Neural progenitor cell (in vitro differentiated cells): ENCODE results near the gene BEND6. TPM values are rescaled to one million over a fixed set of nuclear protein-coding genes. Genes with fewer than 3 reads are reported as not detected.

Source experiments
- DNase-seq: peaks from one replicate; pipeline ENCODE4 v3.0.0-alpha.2; 2016; ENCODE audit warnings: low spot score
- H2AFZ ChIP-seq: fragments of 200-600 bp; sonication (generic); replicated peaks from 2 replicates; pipeline ENCODE4 v1.6.1; 2016; ENCODE audit warnings: antibody characterized with exemption
- H3F3A ChIP-seq: fragments of 200-600 bp; sonication (generic); 2 replicates; pipeline ENCODE4 v1.6.1; 2016; ENCODE audit warnings: antibody characterized with exemption, low read depth
- H3K27ac ChIP-seq: fragments of 200-600 bp; sonication (generic); 2 replicates; pipeline ENCODE4 v1.5.1; 2016; ENCODE audit warnings: mild to moderate bottlenecking
- H3K27me3 ChIP-seq: fragments of 200-600 bp; sonication (generic); 2 replicates; pipeline ENCODE4 v1.6.1; 2016; ENCODE audit warnings: mild to moderate bottlenecking, moderate library complexity
- H3K36me3 ChIP-seq: fragments of 200-600 bp; sonication (generic); 2 replicates; pipeline ENCODE4 v1.5.1; 2016
- H3K4me1 ChIP-seq: fragments of 200-600 bp; sonication (generic); 2 replicates; pipeline ENCODE4 v1.6.1; 2016; ENCODE audit warnings: mixed run types
- H3K4me2 ChIP-seq: fragments of 200-600 bp; sonication (generic); 2 replicates; pipeline ENCODE4 v1.6.1; 2016
- H3K4me3 ChIP-seq: fragments of 200-600 bp; sonication (generic); 2 replicates; pipeline ENCODE4 v1.5.1; 2016
- H3K79me2 ChIP-seq: fragments of 200-600 bp; sonication (generic); 2 replicates; pipeline ENCODE4 v1.6.1; 2016; ENCODE audit warnings: low read depth
- H3K9ac ChIP-seq: fragments of 200-600 bp; sonication (generic); 2 replicates; pipeline ENCODE4 v1.6.1; 2016
- H3K9me3 ChIP-seq: fragments of 200-600 bp; sonication (generic); 2 replicates; pipeline ENCODE4 v1.5.1; 2016; ENCODE audit warnings: low read depth
- H4K20me1 ChIP-seq: fragments of 200-600 bp; sonication (generic); 2 replicates; pipeline ENCODE4 v1.6.1; 2016; ENCODE audit warnings: low read depth
- H3K27ac Mint-ChIP-seq: 3 replicates; pipeline ENCODE4 v1.8.0; 2021; ENCODE audit warnings: mixed read lengths
- H3K27me3 Mint-ChIP-seq: 2 replicates; pipeline ENCODE4 v1.8.0; 2022; ENCODE audit warnings: low read depth, mild to moderate bottlenecking, inconsistent platforms, moderate library complexity, mixed read lengths; ENCODE audit not compliant: insufficient read depth
- H3K36me3 Mint-ChIP-seq: 3 replicates; pipeline ENCODE4 v1.8.0; 2021; ENCODE audit warnings: mixed read lengths
- H3K4me1 Mint-ChIP-seq: 3 replicates; pipeline ENCODE4 v1.8.0; 2021; ENCODE audit warnings: mixed read lengths
- H3K4me3 Mint-ChIP-seq: 3 replicates; pipeline ENCODE4 v1.8.0; 2021; ENCODE audit warnings: mild to moderate bottlenecking, moderate library complexity, mixed read lengths
- H3K9me3 Mint-ChIP-seq: 3 replicates; pipeline ENCODE4 v1.8.0; 2020; ENCODE audit warnings: mixed read lengths
- EZH2 ChIP-seq: fragments of 200-600 bp; sonication (generic); IDR thresholded peaks from 2 replicates; pipeline ENCODE4 v1.6.1; 2017; ENCODE audit warnings: antibody characterized with exemption, mild to moderate bottlenecking, moderate library complexity
- EZH2phosphoT487 ChIP-seq: fragments of 200-600 bp; sonication (generic); IDR thresholded peaks from 2 replicates; pipeline ENCODE4 v1.6.1; 2017; ENCODE audit warnings: antibody characterized with exemption
- total RNA-seq: library from RNA; depleted of rRNA; stranded (reverse); fragments of >200 nt; gene quantifications from 2 replicates; pipeline ENCODE4 v1.2.3, GENCODE V29; 2015; ENCODE audit warnings: low replicate concordance
- TF ChIP-seq, protein P1 (sequence below): fragments of 200-600 bp; sonication (generic); IDR thresholded peaks from 2 replicates; pipeline ENCODE4 v1.5.1; 2017; ENCODE audit warnings: antibody characterized with exemption, mild to moderate bottlenecking

BEND6 gene
- total RNA-seq: 0.90 and 2.4 TPM in 2 replicates

DNA sequence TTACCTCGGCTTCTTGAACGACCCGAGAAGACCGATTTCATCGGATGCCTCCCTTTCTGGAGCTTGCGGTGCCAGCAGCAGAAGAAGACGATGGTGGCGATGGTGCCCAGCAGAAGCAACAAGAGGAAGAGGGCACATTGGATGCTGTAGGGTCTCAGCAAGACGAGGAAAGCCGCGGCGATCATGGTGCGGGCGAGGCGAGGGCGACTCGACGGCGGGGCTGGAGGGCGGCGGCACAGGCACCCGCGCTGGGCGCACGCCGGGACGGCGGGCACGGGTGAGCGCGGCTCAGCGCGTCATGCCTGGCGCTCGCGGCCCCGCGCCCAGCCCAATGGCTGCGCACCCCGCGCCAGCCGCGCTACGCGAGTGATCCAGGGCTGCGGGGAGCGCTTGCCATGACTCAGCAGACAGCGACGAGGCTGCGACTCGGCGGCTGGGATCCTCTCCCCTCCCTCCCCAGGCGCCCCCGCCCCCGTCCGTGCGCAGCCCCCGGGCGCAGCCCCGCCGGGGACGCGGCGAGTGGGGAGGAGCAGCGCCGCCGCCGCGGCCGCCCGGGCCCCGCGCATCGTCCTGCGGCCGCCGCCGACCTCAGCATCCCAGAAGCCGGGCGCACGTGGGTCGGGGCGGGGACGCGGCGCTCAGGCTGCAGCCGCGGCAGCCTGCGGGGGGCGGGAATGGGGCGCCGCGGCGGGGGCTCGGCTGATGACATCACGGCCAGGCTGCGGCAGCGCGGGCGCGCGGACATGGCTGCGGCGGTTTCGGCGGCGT lies at the start of gene BEND6:
BEND6 (plus strand) TSS at position 705 of the 768 bp plus-strand sequence. CDS start 26,704 bp downstream, outside the sequence.
- Histone ChIP-seq H3F3A (peaks cover 18% of the 10 kb centered on the region), H2AFZ (peak within 1 kb of the TSS; percentile 94), H3K27me3 (peaks cover 43% of the 10 kb centered on the region), H3K4me3 (peak within 1 kb of the TSS; percentile 84), H3K4me2 (peak within 1 kb of the TSS; percentile 79), H3K9ac (no peak within 1 kb of the TSS), H3K9me3 (no peaks in the 10 kb centered on the region), H3K79me2 (peaks cover 13% of the 10 kb centered on the region), H3K36me3 (no peaks in the 10 kb centered on the region), H4K20me1 (no peaks in the 10 kb centered on the region), H3K27ac (no peak within 1 kb of the TSS), H3K4me1 (peaks cover 11% of the 10 kb centered on the region)
- peak; percentile 71 for TF ChIP-seq EZH2
- TF ChIP-seq, protein P1, sequence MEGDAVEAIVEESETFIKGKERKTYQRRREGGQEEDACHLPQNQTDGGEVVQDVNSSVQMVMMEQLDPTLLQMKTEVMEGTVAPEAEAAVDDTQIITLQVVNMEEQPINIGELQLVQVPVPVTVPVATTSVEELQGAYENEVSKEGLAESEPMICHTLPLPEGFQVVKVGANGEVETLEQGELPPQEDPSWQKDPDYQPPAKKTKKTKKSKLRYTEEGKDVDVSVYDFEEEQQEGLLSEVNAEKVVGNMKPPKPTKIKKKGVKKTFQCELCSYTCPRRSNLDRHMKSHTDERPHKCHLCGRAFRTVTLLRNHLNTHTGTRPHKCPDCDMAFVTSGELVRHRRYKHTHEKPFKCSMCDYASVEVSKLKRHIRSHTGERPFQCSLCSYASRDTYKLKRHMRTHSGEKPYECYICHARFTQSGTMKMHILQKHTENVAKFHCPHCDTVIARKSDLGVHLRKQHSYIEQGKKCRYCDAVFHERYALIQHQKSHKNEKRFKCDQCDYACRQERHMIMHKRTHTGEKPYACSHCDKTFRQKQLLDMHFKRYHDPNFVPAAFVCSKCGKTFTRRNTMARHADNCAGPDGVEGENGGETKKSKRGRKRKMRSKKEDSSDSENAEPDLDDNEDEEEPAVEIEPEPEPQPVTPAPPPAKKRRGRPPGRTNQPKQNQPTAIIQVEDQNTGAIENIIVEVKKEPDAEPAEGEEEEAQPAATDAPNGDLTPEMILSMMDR: no peak
- peaks cover 17% of the 10 kb centered on the region for H3K4me1 Mint-ChIP-seq
- peak within 1 kb of the TSS; percentile 95 for H3K4me3 Mint-ChIP-seq
- no peaks in the 10 kb centered on the region for H3K36me3 Mint-ChIP-seq
- H3K27me3 Mint-ChIP-seq: peaks cover 21% of the 10 kb centered on the region
- DNase-seq: peak; percentile 86
- H3K27ac Mint-ChIP-seq: peak within 1 kb of the TSS; percentile 76
- no peaks in the 10 kb centered on the region for H3K9me3 Mint-ChIP-seq

DNA sequence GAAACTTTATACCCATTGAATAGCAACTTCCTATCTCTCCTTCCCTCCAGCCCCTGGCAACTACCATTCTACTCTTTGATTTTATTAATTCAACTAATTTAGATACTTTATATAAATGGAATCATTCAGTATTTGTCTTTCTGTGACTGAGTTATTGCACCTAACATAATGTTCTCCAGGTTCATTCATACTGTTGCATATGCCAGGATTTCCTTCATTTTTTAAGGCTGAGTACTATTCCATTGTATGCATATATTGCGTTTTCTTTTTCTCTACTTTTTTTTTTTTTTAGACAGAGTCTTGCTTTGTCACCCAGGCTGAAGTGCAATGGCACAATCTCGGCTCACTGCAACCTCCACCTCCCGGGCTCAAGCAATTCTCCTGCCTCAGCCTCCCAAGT lies 49.5 kb upstream of the BEND6 start:
- H3F3A ChIP-seq: no peaks in the 10 kb centered on the region
- TF ChIP-seq EZH2 (no peak), EZH2phosphoT487 (no peak)
- TF ChIP-seq, protein P1: no peak
- no peaks in the 10 kb centered on the region for H3K27me3 Mint-ChIP-seq
- peaks cover 2% of the 10 kb centered on the region for H3K4me1 Mint-ChIP-seq
- no peaks in the 10 kb centered on the region for H4K20me1 ChIP-seq
- H3K27me3 ChIP-seq: no peaks in the 10 kb centered on the region
- no peaks in the 10 kb centered on the region for H3K36me3 ChIP-seq
- H3K79me2 ChIP-seq: no peaks in the 10 kb centered on the region
- no peak overlapping the region for H3K4me3 Mint-ChIP-seq
- H3K9me3 Mint-ChIP-seq: no peaks in the 10 kb centered on the region
- H3K27ac ChIP-seq: no peak overlapping the region
- H3K36me3 Mint-ChIP-seq: no peaks in the 10 kb centered on the region
- H3K4me3 ChIP-seq: no peak overlapping the region
- no peak overlapping the region for H3K9ac ChIP-seq
- no peaks in the 10 kb centered on the region for H3K4me1 ChIP-seq
- DNase-seq: no peak
- no peak overlapping the region for H3K27ac Mint-ChIP-seq
- H2AFZ ChIP-seq: no peak overlapping the region
- H3K9me3 ChIP-seq: no peaks in the 10 kb centered on the region
- H3K4me2 ChIP-seq: no peak overlapping the region

- H2AFZ ChIP-seq: no peak overlapping the region
- no peaks in the 10 kb centered on the region for H3K27me3 ChIP-seq
- no peak overlapping the region for H3K27ac ChIP-seq
- Mint-ChIP-seq H3K4me1 (peaks cover 3% of the 10 kb centered on the region), H3K27me3 (no peaks in the 10 kb centered on the region), H3K27ac (no peak overlapping the region), H3K36me3 (no peaks in the 10 kb centered on the region), H3K4me3 (no peak overlapping the region), H3K9me3 (no peaks in the 10 kb centered on the region)
- no peak overlapping the region for H3K4me2 ChIP-seq
- H3K9ac ChIP-seq: no peak overlapping the region
- H4K20me1 ChIP-seq: no peaks in the 10 kb centered on the region
- DNase-seq: no peak
- peaks cover 7% of the 10 kb centered on the region for H3K4me1 ChIP-seq
- H3K4me3 ChIP-seq: no peak overlapping the region
- H3K9me3 ChIP-seq: no peaks in the 10 kb centered on the region
- H3K36me3 ChIP-seq: no peaks in the 10 kb centered on the region
- H3K79me2 ChIP-seq: no peaks in the 10 kb centered on the region
- no peaks in the 10 kb centered on the region for H3F3A ChIP-seq
- TF ChIP-seq, protein P1: no peak
- TF ChIP-seq EZH2 (no peak), EZH2phosphoT487 (no peak)
Observed at GRCh38 chr6:56906752-56907151, 48.2 kb upstream of the BEND6 start.
